ENCODE results near the gene PARD3B.

GRCh38 chr2:204611764-204612163, 66.5 kb downstream of the PARD3B start:
- TF ChIP-seq CTCF (IDR thresholded peaks at IDR 0.05) (no peak), POLR2A (IDR thresholded peaks at IDR 0.05) (no peak)
